ENCODE measurements around the gene CUX1.
"Not testable (repeated sequence)": the region's sequence is repeated elsewhere in the genome, so short reads cannot be mapped to it uniquely, and the experiment has no call there.

Gene CUX1

GRCh38 chr7:101817471-101818286 lies at the start of gene CUX1:
CUX1 (plus strand) TSS chr7:101817626; CDS start chr7:101817640, 14 bp downstream.
- DNase-seq (ENCODE audit: low read depth in 2 of 2, low spot score in 1 of 2) = no peak

- no peak for DNase-seq (ENCODE audit: low read depth in 2 of 2, low spot score in 1 of 2)
These were observed 49.1 kb upstream of the CUX1 start for GRCh38 chr7:101768280-101768679.

- DNase-seq (ENCODE audit: low read depth in 2 of 2, low spot score in 1 of 2) = no peak
These were observed 47.0 kb upstream of the CUX1 start for GRCh38 chr7:101770466-101770865.

- DNase-seq (ENCODE audit: low read depth in 2 of 2, low spot score in 1 of 2) = no peak
These were observed 44.8 kb upstream of the CUX1 start for GRCh38 chr7:101772508-101773211.

- no peak for DNase-seq (ENCODE audit: low read depth in 2 of 2, low spot score in 1 of 2)
These were observed 42.2 kb upstream of the CUX1 start for GRCh38 chr7:101775181-101775580.

- DNase-seq (ENCODE audit: low read depth in 2 of 2, low spot score in 1 of 2) = no peak
These were observed 39.3 kb upstream of the CUX1 start for GRCh38 chr7:101778026-101778580.

GRCh38 chr7:101779267-101779666 lies 38.2 kb upstream of the CUX1 start:
- DNase-seq (ENCODE audit: low read depth in 2 of 2, low spot score in 1 of 2) = no peak

GRCh38 chr7:101780281-101780680 lies 37.1 kb upstream of the CUX1 start:
- DNase-seq (ENCODE audit: low read depth in 2 of 2, low spot score in 1 of 2) = no peak

- no peak for DNase-seq (ENCODE audit: low read depth in 2 of 2, low spot score in 1 of 2)
These were observed 36.0 kb upstream of the CUX1 start for GRCh38 chr7:101781439-101781838.

- DNase-seq (ENCODE audit: low read depth in 2 of 2, low spot score in 1 of 2) = no peak
These were observed 35.0 kb upstream of the CUX1 start for GRCh38 chr7:101782476-101782875.

- no peak for DNase-seq (ENCODE audit: low read depth in 2 of 2, low spot score in 1 of 2)
These were observed 34.5 kb upstream of the CUX1 start for GRCh38 chr7:101782896-101783295.

GRCh38 chr7:101783381-101784181 lies 33.8 kb upstream of the CUX1 start:
- DNase-seq (ENCODE audit: low read depth in 2 of 2, low spot score in 1 of 2) = no peak

GRCh38 chr7:101784292-101785127 lies 32.9 kb upstream of the CUX1 start:
- DNase-seq (ENCODE audit: low read depth in 2 of 2, low spot score in 1 of 2) = no peak

GRCh38 chr7:101787864-101788263 lies 29.6 kb upstream of the CUX1 start:
- DNase-seq (ENCODE audit: low read depth in 2 of 2, low spot score in 1 of 2) = no peak

- no peak for DNase-seq (ENCODE audit: low read depth in 2 of 2, low spot score in 1 of 2)
These were observed 28.9 kb upstream of the CUX1 start for GRCh38 chr7:101788517-101788916.

GRCh38 chr7:101790566-101791293 lies 26.7 kb upstream of the CUX1 start:
- DNase-seq (ENCODE audit: low read depth in 2 of 2, low spot score in 1 of 2) = no peak

- no peak for DNase-seq (ENCODE audit: low read depth in 2 of 2, low spot score in 1 of 2)
These were observed 25.3 kb upstream of the CUX1 start for GRCh38 chr7:101792051-101792681.

GRCh38 chr7:101792682-101793071 lies 24.7 kb upstream of the CUX1 start:
- not testable (repeated sequence) for DNase-seq (ENCODE audit: low read depth in 2 of 2, low spot score in 1 of 2)

- DNase-seq (ENCODE audit: low read depth in 2 of 2, low spot score in 1 of 2) = no peak
These were observed 22.0 kb upstream of the CUX1 start for GRCh38 chr7:101795461-101795860.

All from stimulated activated CD8-positive, alpha-beta memory T cell treated with anti-CD3 and anti-CD28 coated beads, Interleukin-4, amount 100 ng/mL, for 1 hour (primary cell).